Panc1 (cell line): ENCODE data around the gene LYRM4.

Experiments
- POLR2AphosphoS5 ChIP-seq: IDR thresholded peaks from 2 replicates; pipeline ENCODE4 v1.6.1; 2012; ENCODE audit warnings: mild to moderate bottlenecking, low read depth, low read length, moderate library complexity
- SIN3A ChIP-seq: IDR thresholded peaks from 2 replicates; pipeline ENCODE4 v1.6.1; 2012; ENCODE audit warnings: low read depth, mild to moderate bottlenecking, low read length, moderate library complexity, borderline replicate concordance; ENCODE audit not compliant: insufficient read depth
- TCF7L2 ChIP-seq: IDR thresholded peaks from 2 replicates; pipeline ENCODE4 v1.6.1; 2011; ENCODE audit warnings: mild to moderate bottlenecking, low read depth, low read length, inconsistent platforms
- TF ChIP-seq, protein P1 (sequence below): fragments of 450-650 bp; IDR thresholded peaks from 2 replicates; pipeline ENCODE4 v1.5.1; 2017; ENCODE audit warnings: mild to moderate bottlenecking

GRCh38 chr6:5102267-5102970 lies 158.3 kb downstream of the LYRM4 start:
- TF ChIP-seq SIN3A (no peak), POLR2AphosphoS5 (no peak), TCF7L2 (no peak)
- TF ChIP-seq, protein P1, sequence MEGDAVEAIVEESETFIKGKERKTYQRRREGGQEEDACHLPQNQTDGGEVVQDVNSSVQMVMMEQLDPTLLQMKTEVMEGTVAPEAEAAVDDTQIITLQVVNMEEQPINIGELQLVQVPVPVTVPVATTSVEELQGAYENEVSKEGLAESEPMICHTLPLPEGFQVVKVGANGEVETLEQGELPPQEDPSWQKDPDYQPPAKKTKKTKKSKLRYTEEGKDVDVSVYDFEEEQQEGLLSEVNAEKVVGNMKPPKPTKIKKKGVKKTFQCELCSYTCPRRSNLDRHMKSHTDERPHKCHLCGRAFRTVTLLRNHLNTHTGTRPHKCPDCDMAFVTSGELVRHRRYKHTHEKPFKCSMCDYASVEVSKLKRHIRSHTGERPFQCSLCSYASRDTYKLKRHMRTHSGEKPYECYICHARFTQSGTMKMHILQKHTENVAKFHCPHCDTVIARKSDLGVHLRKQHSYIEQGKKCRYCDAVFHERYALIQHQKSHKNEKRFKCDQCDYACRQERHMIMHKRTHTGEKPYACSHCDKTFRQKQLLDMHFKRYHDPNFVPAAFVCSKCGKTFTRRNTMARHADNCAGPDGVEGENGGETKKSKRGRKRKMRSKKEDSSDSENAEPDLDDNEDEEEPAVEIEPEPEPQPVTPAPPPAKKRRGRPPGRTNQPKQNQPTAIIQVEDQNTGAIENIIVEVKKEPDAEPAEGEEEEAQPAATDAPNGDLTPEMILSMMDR = no peak
